Measurements from ENCODE around the gene FAM177B. TPM values are rescaled to one million over a fixed set of nuclear protein-coding genes. Genes with fewer than 3 reads are reported as not detected.

The FAM177B gene
- total RNA-seq, 8 experiments from 2014 or later = 1.2 to 11.1 (median 1.4) TPM; not detected in 5

- H3K27ac ChIP-seq = no peak overlapping the region
- ATAC-seq (replicated peaks in 6 of 8) = peak in 2 of 8 experiments; percentile 29 to 44
- 10 to 100% (median 71%) methylated on average over 1 to 2 of the region's 2 CpGs; no CpG with 5 or more reads in 1 of the 10 experiments for WGBS, 10 experiments
- in situ Hi-C loops (cut with MboI; ENCODE audit: low pct_unique_long_range_greater_than_20kb in 2 of 9, low sequenced_read_pairs in 9 of 9, unreplicated experiment in 9 of 9) = loop anchor here in 5 of 9 experiments (25.0 kb wide), 2 partner anchors 309 to 334 kb away; no protein-coding TSS in a partner anchor
- no peak overlapping the region for H3K4me3 ChIP-seq
- no peaks in the 10 kb centered on the region for H3K4me1 ChIP-seq (replicated peaks in 1 of 2)
These were observed 41.0 kb downstream of the FAM177B start for GRCh38 chr1:222777977-222778376.

- H3K4me3 ChIP-seq = no peak overlapping the region
- ATAC-seq (replicated peaks in 6 of 8) = no peak
- 17 to 83% (median 66%) methylated on average over 2 to 4 of the region's 4 CpGs for WGBS, 10 experiments
- H3K27ac ChIP-seq = no peak overlapping the region
- H3K4me1 ChIP-seq (replicated peaks in 1 of 2) = peaks cover under 1 to 3% of the 10 kb centered on the region in 2 donors
- in situ Hi-C loops (cut with MboI; ENCODE audit: low pct_unique_long_range_greater_than_20kb in 2 of 9, low sequenced_read_pairs in 9 of 9, unreplicated experiment in 9 of 9) = loop anchor here in 5 of 9 experiments (25.0 kb wide), 2 partner anchors 306 to 331 kb away; no protein-coding TSS in a partner anchor
These were observed 44.2 kb downstream of the FAM177B start for GRCh38 chr1:222781251-222781650.

- Histone ChIP-seq H3K4me1 (replicated peaks in 1 of 2) (peaks cover 7 to 12% of the 10 kb centered on the region in 2 donors), H3K4me3 (no peak overlapping the region), H3K27ac (no peak overlapping the region)
- no peak for ATAC-seq (replicated peaks in 6 of 8)
- in situ Hi-C loops (cut with MboI; ENCODE audit: low pct_unique_long_range_greater_than_20kb in 2 of 9, low sequenced_read_pairs in 9 of 9, unreplicated experiment in 9 of 9) = loop anchor here in 5 of 9 experiments (25.0 kb wide), 2 partner anchors 304 to 329 kb away; no protein-coding TSS in a partner anchor
These were observed 46.0 kb downstream of the FAM177B start for GRCh38 chr1:222783051-222783450.

GRCh38 chr1:222784371-222784770 lies 47.4 kb downstream of the FAM177B start:
- peak in 4 of 8 experiments; percentile 26 to 52 (median 47) for ATAC-seq (replicated peaks in 6 of 8)
- H3K4me3 ChIP-seq = no peak overlapping the region
- in situ Hi-C loops (cut with MboI; ENCODE audit: low pct_unique_long_range_greater_than_20kb in 2 of 9, low sequenced_read_pairs in 9 of 9, unreplicated experiment in 9 of 9) = loop anchor here in 5 of 9 experiments (25.0 kb wide), 2 partner anchors 303 to 328 kb away; no protein-coding TSS in a partner anchor
- no peak overlapping the region for H3K27ac ChIP-seq
- WGBS, 10 experiments = 0 to 46% (median 40%) methylated on average over 1 to 3 of the region's 3 CpGs; no CpG with 5 or more reads in 1 of the 10 experiments
- peaks cover 7 to 12% of the 10 kb centered on the region in 2 donors for H3K4me1 ChIP-seq (replicated peaks in 1 of 2)

GRCh38 chr1:222784916-222785315 lies 47.9 kb downstream of the FAM177B start:
- no peak overlapping the region for H3K27ac ChIP-seq
- 0 to 80% (median 61%) methylated on average over 1 to 2 of the region's 2 CpGs; no CpG with 5 or more reads in 1 of the 10 experiments for WGBS, 10 experiments
- peak in 1 of 8 experiments; percentile 40 for ATAC-seq (replicated peaks in 6 of 8)
- no peak overlapping the region for H3K4me3 ChIP-seq
- in situ Hi-C loops (cut with MboI; ENCODE audit: low pct_unique_long_range_greater_than_20kb in 2 of 9, low sequenced_read_pairs in 9 of 9, unreplicated experiment in 9 of 9) = loop anchor here in 5 of 9 experiments (25.0 kb wide), 2 partner anchors 302 to 327 kb away; no protein-coding TSS in a partner anchor
- peaks cover 7 to 12% of the 10 kb centered on the region in 2 donors for H3K4me1 ChIP-seq (replicated peaks in 1 of 2)

GRCh38 chr1:222785529-222785928 lies 48.5 kb downstream of the FAM177B start:
- H3K4me3 ChIP-seq = no peak overlapping the region
- no peak overlapping the region for H3K27ac ChIP-seq
- 0 to 100% (median 80%) methylated on average over 1 to 2 of the region's 2 CpGs; no CpG with 5 or more reads in 1 of the 10 experiments for WGBS, 10 experiments
- H3K4me1 ChIP-seq (replicated peaks in 1 of 2) = peaks cover 7 to 12% of the 10 kb centered on the region in 2 donors
- in situ Hi-C loops (cut with MboI; ENCODE audit: low pct_unique_long_range_greater_than_20kb in 2 of 9, low sequenced_read_pairs in 9 of 9, unreplicated experiment in 9 of 9) = loop anchor here in 5 of 9 experiments (25.0 kb wide), 2 partner anchors 302 to 327 kb away; no protein-coding TSS in a partner anchor
- ATAC-seq (replicated peaks in 6 of 8) = no peak

- Histone ChIP-seq H3K4me1 (replicated peaks in 1 of 2) (peaks cover 7 to 12% of the 10 kb centered on the region in 2 donors), H3K27ac (no peak overlapping the region), H3K4me3 (no peak overlapping the region)
- peak in 3 of 8 experiments; percentile 20 to 62 (median 38) for ATAC-seq (replicated peaks in 6 of 8)
- in situ Hi-C loops (cut with MboI; ENCODE audit: low pct_unique_long_range_greater_than_20kb in 2 of 9, low sequenced_read_pairs in 9 of 9, unreplicated experiment in 9 of 9) = loop anchor here in 5 of 9 experiments (25.0 kb wide), 2 partner anchors 301 to 326 kb away; no protein-coding TSS in a partner anchor
- 0 to 100% (median 50%) methylated on average over 1 of the region's 1 CpG; no CpG with 5 or more reads in 4 of the 10 experiments for WGBS, 10 experiments
These were observed 49.1 kb downstream of the FAM177B start for GRCh38 chr1:222786121-222786520.

- peak in 3 of 8 experiments; percentile 38 to 90 (median 79) for ATAC-seq (replicated peaks in 6 of 8)
- peaks cover 7 to 12% of the 10 kb centered on the region in 2 donors for H3K4me1 ChIP-seq (replicated peaks in 1 of 2)
- 0 to 100% (median 93%) methylated on average over 1 to 4 of the region's 4 CpGs; no CpG with 5 or more reads in 4 of the 10 experiments for WGBS, 10 experiments
- in situ Hi-C loops (cut with MboI; ENCODE audit: low pct_unique_long_range_greater_than_20kb in 2 of 9, low sequenced_read_pairs in 9 of 9, unreplicated experiment in 9 of 9) = loop anchor here in 5 of 9 experiments (25.0 kb wide), 2 partner anchors 300 to 325 kb away; no protein-coding TSS in a partner anchor
- H3K27ac ChIP-seq = no peak overlapping the region
- no peak overlapping the region for H3K4me3 ChIP-seq
These were observed 50.7 kb downstream of the FAM177B start for GRCh38 chr1:222787729-222788128.

- Histone ChIP-seq H3K4me1 (replicated peaks in 1 of 2) (peaks cover 7 to 12% of the 10 kb centered on the region in 2 donors), H3K27ac (no peak overlapping the region), H3K4me3 (no peak overlapping the region)
- peak in 2 of 8 experiments; percentile 22 to 28 for ATAC-seq (replicated peaks in 6 of 8)
- in situ Hi-C loops (cut with MboI; ENCODE audit: low pct_unique_long_range_greater_than_20kb in 2 of 9, low sequenced_read_pairs in 9 of 9, unreplicated experiment in 9 of 9) = loop anchor here in 5 of 9 experiments (25.0 kb wide), 2 partner anchors 299 to 324 kb away; no protein-coding TSS in a partner anchor
- 72 to 100% (median 88%) methylated on average over 1 to 3 of the region's 3 CpGs; no CpG with 5 or more reads in 2 of the 10 experiments for WGBS, 10 experiments
These were observed 51.6 kb downstream of the FAM177B start for GRCh38 chr1:222788402-222789156.

GRCh38 chr1:222790115-222790514 lies 53.1 kb downstream of the FAM177B start:
- in situ Hi-C loops (cut with MboI; ENCODE audit: low pct_unique_long_range_greater_than_20kb in 2 of 9, low sequenced_read_pairs in 9 of 9, unreplicated experiment in 9 of 9) = loop anchor here in 8 of 9 experiments (10.0 to 25.0 kb wide), 4 partner anchors 205 to 322 kb away; no protein-coding TSS in a partner anchor
- H3K4me1 ChIP-seq (replicated peaks in 1 of 2) = peaks cover 7 to 12% of the 10 kb centered on the region in 2 donors
- H3K4me3 ChIP-seq = no peak overlapping the region
- no peak overlapping the region for H3K27ac ChIP-seq
- no peak for ATAC-seq (replicated peaks in 6 of 8)
- WGBS, 10 experiments = 14 to 100% (median 46%) methylated on average over 1 to 2 of the region's 2 CpGs; no CpG with 5 or more reads in 4 of the 10 experiments

GRCh38 chr1:222790520-222790919 lies 53.5 kb downstream of the FAM177B start:
- H3K4me3 ChIP-seq = no peak overlapping the region
- in situ Hi-C loops (cut with MboI; ENCODE audit: low pct_unique_long_range_greater_than_20kb in 2 of 9, low sequenced_read_pairs in 9 of 9, unreplicated experiment in 9 of 9) = loop anchor here in 8 of 9 experiments (10.0 to 25.0 kb wide), 4 partner anchors 204 to 322 kb away; no protein-coding TSS in a partner anchor
- WGBS, 10 experiments = 67 to 100% (median 90%) methylated on average over 1 to 3 of the region's 4 CpGs; no CpG with 5 or more reads in 3 of the 10 experiments
- H3K4me1 ChIP-seq (replicated peaks in 1 of 2) = peaks cover 7 to 12% of the 10 kb centered on the region in 2 donors
- ATAC-seq (replicated peaks in 6 of 8) = no peak
- H3K27ac ChIP-seq = no peak overlapping the region

GRCh38 chr1:222791006-222791710 lies 54.2 kb downstream of the FAM177B start:
- in situ Hi-C loops (cut with MboI; ENCODE audit: low pct_unique_long_range_greater_than_20kb in 2 of 9, low sequenced_read_pairs in 9 of 9, unreplicated experiment in 9 of 9) = loop anchor here in 8 of 9 experiments (10.0 to 25.0 kb wide), 4 partner anchors 204 to 321 kb away; no protein-coding TSS in a partner anchor
- Histone ChIP-seq H3K4me3 (no peak overlapping the region), H3K4me1 (replicated peaks in 1 of 2) (peaks cover 7 to 9% of the 10 kb centered on the region in 2 donors), H3K27ac (no peak overlapping the region)
- no peak for ATAC-seq (replicated peaks in 6 of 8)
- 0 to 100% (median 66%) methylated on average over 1 to 4 of the region's 4 CpGs for WGBS, 10 experiments

All from motor neuron (in vitro differentiated cells).